Mononuclear cell (primary cell): ENCODE results near the gene DCAF8L2. TPM values are rescaled to one million over a fixed set of nuclear protein-coding genes. Genes with fewer than 3 reads are reported as not detected.
"Not testable (repeated sequence)": the region's sequence is repeated elsewhere in the genome, so short reads cannot be mapped to it uniquely, and the experiment has no call there.

Experiments used
- H3K27me3 ChIP-seq: 2 replicates; pipeline ENCODE4 v1.6.0; 2011; ENCODE audit warnings: low read length, control low read depth; ENCODE audit not compliant: insufficient read depth
- H3K4me1 ChIP-seq: 2 replicates; pipeline ENCODE4 v1.5.1; 2011; ENCODE audit warnings: mild to moderate bottlenecking, low read length, control low read depth; ENCODE audit not compliant: insufficient read depth
- H3K4me3 ChIP-seq: 2 replicates; pipeline ENCODE4 v1.5.1; 2011; ENCODE audit warnings: mild to moderate bottlenecking, low read length, moderate library complexity
- H3K9me3 ChIP-seq: 2 replicates; pipeline ENCODE4 v1.5.1; 2011; ENCODE audit warnings: low read depth, mild to moderate bottlenecking, control low read depth, low read length
- total RNA-seq: library from RNA; depleted of rRNA; stranded (reverse); fragments of >200 nt; gene quantifications from one replicate; pipeline ENCODE4 v1.2.3, GENCODE V29; 2012

The DCAF8L2 gene
- total RNA-seq, 1 donor = 0.10 TPM

DNA sequence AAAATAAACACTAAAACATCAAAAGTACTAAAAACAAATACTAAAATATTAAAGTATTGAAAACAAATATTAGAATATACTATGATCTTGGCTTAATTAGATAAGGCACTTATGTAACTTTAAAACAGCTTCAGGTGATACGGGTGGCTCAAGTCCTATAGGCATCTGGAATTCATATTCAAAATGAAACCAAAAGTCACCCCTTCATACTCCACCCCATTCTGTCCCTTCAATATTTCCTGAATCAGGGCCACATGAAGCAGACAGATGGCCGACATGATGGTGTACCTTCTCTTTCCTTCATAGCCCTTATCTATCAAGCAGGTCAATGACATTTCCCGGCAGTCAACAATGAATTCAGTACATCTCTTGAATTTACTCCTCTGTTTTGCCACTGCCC, 145.8 kb downstream of the DCAF8L2 start:
- Histone ChIP-seq H3K4me1 (no peaks in the 10 kb centered on the region), H3K27me3 (no peaks in the 10 kb centered on the region), H3K4me3 (no peak overlapping the region), H3K9me3 (no peaks in the 10 kb centered on the region)

DNA sequence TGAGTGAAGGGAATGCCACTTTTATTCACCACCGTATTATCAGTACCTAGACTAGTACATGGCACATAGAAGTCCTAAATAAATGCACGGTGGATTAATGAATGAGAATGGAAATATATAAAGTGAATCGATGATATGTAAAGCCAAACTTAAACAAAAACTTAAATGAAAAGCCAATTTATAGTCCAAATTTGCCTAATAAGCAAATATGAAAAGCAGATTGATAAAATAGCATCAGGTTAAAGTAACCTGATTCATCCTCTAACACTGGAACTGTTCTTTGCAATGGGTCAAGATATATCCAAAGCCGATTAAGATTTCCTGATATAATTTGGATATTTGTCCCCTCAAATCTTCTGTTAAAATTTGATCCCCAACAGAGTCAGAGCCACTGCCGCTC, 150.8 kb downstream of the DCAF8L2 start:
- Histone ChIP-seq H3K27me3 (no peaks in the 10 kb centered on the region), H3K4me1 (no peaks in the 10 kb centered on the region), H3K9me3 (no peaks in the 10 kb centered on the region), H3K4me3 (no peak overlapping the region)

DNA sequence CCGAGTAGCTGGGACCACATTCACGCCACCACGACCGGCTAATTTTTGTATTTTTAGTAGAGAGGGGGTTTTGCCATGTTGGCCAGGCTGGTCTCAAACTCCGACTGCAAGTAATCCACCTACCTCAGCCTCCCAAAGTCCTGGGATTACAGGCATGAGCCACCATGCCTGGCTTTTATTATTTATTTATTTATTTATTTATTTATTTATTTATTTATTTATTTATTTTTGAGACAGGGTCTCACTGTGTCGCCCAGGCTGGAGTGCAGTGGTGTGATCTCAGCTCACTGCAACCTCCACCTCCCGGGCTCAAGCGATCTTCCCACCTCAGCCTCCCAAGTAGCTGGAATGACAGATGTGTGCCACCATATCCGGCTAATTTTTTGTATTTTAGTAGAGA, 153.4 kb downstream of the DCAF8L2 start:
- not testable (repeated sequence) for H3K4me3 ChIP-seq, H3K4me1 ChIP-seq, H3K27me3 ChIP-seq, H3K9me3 ChIP-seq

DNA sequence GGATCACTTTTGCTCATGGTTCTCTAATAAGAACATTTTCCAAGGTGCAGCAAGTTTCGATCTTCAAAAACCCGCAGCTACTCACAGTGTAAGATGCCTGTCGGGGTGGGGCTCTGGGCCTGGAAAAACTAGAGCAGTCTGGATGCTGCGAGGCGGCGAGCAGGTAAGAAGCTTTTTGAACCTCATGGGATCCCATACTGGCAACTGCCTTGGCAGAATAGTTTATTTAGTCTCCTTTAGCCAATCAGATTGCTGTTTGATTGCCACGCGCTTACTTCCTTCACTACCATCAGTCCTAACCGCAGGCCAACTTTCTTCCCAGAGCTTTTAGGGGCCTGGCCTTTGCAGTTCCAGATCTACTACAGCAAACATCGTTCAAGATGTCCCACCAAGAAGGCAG, 156.4 kb downstream of the DCAF8L2 start:
- Histone ChIP-seq H3K4me3 (no peak overlapping the region), H3K9me3 (no peaks in the 10 kb centered on the region), H3K27me3 (no peaks in the 10 kb centered on the region), H3K4me1 (no peaks in the 10 kb centered on the region)

DNA sequence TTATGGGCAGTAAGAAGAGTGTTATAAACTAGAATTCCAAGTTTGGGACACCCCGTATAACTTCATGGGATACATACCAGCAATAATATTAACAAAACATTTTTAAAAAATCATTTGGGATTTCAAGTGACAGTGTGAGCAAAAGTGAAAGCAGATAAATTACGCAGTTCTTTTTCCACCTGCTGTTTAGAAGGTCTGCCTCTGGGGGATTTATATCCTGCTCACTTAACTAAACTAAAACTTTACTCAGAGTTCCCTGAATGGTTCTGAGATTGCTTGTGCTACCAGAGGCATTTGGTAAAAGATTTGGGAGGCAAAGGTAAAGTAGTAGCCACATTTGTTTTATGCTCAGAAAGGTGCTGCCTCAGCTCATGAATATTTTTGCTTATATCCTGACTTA, 160.2 kb downstream of the DCAF8L2 start:
- H3K9me3 ChIP-seq, H3K4me3 ChIP-seq, H3K27me3 ChIP-seq, H3K4me1 ChIP-seq: not testable (repeated sequence)

DNA sequence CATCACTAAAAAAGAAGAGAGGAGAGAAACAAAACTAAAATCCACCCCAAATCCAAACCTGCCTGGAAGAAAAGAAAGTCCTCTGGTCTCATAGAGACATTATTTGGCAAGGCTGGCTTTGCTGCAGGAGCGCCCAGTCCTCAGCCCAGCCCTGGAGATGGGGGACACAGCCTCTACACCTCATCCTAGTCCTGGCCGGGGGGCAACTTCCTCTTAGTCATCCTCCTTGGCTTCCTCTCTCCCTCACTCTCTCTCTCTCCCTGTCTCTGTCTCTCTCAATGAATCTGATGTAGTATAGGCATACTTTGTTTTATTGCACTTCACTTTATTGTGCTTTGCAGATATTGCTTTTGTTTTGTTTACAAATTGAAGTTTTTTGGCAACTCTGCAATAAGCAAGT, 161.8 kb downstream of the DCAF8L2 start:
- no peaks in the 10 kb centered on the region for H3K4me1 ChIP-seq
- H3K4me3 ChIP-seq = no peak overlapping the region
- no peaks in the 10 kb centered on the region for H3K9me3 ChIP-seq
- H3K27me3 ChIP-seq = no peaks in the 10 kb centered on the region

DNA sequence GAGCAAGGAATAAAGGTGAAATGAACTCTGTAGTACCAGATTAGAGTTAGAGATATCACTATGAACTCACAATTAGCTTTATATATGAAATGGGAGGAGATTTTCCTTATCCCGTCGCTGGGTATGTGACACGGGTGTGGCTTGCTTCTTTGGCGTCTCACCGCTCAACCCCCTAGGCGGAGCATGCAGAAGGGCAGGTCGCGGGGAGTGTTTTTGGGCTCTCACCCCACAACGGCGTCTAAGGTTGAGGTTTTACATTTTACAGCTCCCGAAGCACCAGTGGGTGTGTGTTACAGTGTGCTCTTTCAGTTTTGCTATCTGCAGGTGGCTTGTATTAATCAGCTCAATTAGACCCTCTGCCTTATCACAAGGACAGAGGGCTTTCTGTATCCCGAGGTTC, 175.6 kb downstream of the DCAF8L2 start:
- Histone ChIP-seq H3K4me1 (no peaks in the 10 kb centered on the region), H3K9me3 (no peaks in the 10 kb centered on the region), H3K4me3 (no peak overlapping the region), H3K27me3 (no peaks in the 10 kb centered on the region)

DNA sequence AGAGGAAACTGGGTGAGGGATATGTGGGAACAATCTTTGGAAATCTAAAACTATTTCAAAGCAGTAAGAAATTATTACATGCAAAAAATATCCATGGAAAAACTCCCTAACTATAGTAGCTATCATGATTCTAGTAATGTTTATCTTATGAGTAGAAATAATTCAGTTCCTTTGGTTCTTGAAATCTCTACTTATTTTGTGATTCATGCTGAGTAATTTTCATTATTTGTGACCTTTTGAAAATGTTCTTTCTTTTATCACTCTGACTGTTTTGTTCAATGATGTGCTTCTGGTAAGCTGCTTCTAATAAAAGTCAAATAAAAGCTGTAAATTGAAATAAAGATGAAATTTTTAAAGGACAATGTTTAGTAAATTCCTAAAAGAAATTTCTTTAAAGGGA, 177.2 kb downstream of the DCAF8L2 start:
- H3K4me1 ChIP-seq = no peaks in the 10 kb centered on the region
- no peaks in the 10 kb centered on the region for H3K9me3 ChIP-seq
- H3K27me3 ChIP-seq = no peaks in the 10 kb centered on the region
- no peak overlapping the region for H3K4me3 ChIP-seq

DNA sequence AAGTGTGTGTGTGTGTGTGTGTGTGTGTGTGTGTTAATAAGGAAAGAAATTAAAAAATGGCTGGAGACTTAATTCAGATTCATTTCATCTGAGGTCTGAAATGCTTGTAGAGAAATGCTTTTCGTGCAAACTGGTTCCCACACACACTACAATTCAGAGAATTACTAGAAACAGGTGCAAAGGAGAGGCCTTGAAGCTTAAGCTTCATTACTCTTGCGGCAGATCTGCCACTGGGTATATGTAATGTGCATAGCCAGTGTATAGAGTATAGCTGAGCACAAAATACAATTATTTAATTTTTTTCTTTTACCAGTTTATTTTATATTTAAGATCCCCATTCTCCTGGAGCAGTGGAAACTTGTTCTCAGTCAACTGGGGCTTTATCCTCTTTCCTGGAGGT, 185.8 kb downstream of the DCAF8L2 start:
- H3K27me3 ChIP-seq = no peaks in the 10 kb centered on the region
- no peaks in the 10 kb centered on the region for H3K9me3 ChIP-seq

DNA sequence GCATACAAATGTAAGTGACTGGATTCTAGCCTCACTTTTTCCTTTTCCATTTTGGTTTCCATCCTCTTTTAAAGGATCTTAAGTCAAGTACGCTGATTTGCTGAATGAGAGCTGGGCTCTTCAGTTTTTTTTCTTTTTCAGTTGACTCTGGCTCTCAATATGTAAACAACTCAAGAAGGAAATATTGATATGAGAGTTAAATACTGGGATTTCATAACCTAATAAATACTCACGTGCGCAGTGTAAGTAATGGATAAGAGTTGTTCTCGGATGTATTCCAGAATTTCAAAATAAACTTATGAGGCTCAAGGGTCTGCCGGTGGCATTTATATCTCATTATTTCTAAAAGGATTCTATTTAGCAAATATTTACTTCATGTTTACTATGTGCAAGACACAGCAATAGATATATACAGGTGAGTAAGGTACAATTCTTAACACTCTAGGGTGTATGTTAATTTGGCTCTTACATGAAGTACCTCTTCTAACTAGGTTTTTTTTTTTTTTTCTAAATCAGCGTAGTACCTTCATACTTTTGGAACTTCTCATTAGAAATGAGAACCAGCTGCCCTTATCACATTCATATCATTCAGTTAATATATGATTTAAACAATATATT, 206.6 kb downstream of the DCAF8L2 start:
- H3K4me3 ChIP-seq = no peak overlapping the region
- H3K9me3 ChIP-seq = no peaks in the 10 kb centered on the region
- H3K27me3 ChIP-seq = no peaks in the 10 kb centered on the region
- no peaks in the 10 kb centered on the region for H3K4me1 ChIP-seq

More for the DNA sequence above, 185.8 kb downstream of the DCAF8L2 start:
- Histone ChIP-seq H3K4me1 (no peaks in the 10 kb centered on the region), H3K4me3 (no peak overlapping the region)

DNA sequence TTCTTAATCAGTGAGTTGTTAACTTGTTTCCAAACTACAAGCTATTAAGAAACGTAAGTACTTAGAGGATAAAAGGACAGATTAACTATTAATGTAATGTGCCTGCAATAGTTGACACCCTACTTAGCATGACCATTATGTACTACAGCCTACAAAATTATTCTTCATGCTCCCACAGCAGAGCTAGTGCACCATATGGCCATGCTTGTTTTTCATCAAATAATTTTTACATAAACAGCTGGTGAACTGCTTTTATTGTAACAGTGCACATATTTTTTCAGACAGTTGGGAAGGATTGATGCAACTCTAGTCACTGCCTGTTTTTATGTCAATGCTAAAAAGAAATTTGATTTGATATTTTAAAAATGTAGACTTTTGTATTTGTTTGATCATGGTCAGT, 207.4 kb downstream of the DCAF8L2 start:
- H3K4me1 ChIP-seq = no peaks in the 10 kb centered on the region
- H3K9me3 ChIP-seq = no peaks in the 10 kb centered on the region

More for the DNA sequence above, 207.4 kb downstream of the DCAF8L2 start:
- Histone ChIP-seq H3K4me3 (no peak overlapping the region), H3K27me3 (no peaks in the 10 kb centered on the region)

Other genes starting within 250 kb of the DCAF8L2 start
- gene PPP4R3C, start 127.0 kb upstream of the DCAF8L2 start, total RNA-seq = 0.10 TPM
- not detected for gene MAGEB10, start 217.6 kb downstream of the DCAF8L2 start, total RNA-seq